HCT116 (cell line): Measurements from ENCODE around the gene CDH11. TPM values are rescaled to one million over a fixed set of nuclear protein-coding genes. Genes with fewer than 3 reads are reported as not detected.

ENCODE experiments used
- ATAC-seq: fragments of 200-7000 bp; cut with Tn5 transposase; 2 replicates; pipeline ENCODE4 v1.9.1; 2020; ENCODE audit warnings: mild to moderate bottlenecking, moderate library complexity
- BruUV-seq: library from RNA; stranded (reverse); fragments of 400-500 nt; replicated peaks from 2 replicates; lab custom pipeline; 2021; lab: Mats Ljungman, UMichigan
- CTCF ChIA-PET: fragments of 300-600 bp; sonication (Branson Sonifier 250); formaldehyde crosslinking; loops from one replicate; lab custom pipeline; 2021; ENCODE audit warnings: antibody characterized with exemption; lab: Charles Lee
- POLR2A ChIA-PET: fragments of 300-600, 350-600 bp; sonication (Branson Sonifier 250); formaldehyde crosslinking; loops from one replicate; lab custom pipeline; 2021; ENCODE audit warnings: antibody characterized with exemption; lab: Charles Lee
- RAD21 ChIA-PET, 2 experiments: fragments of 300-600 bp; sonication (Branson Sonifier 250); formaldehyde crosslinking; loops; one replicate each; lab custom pipeline; 2023; ENCODE audit warnings: low total read pairs in 2 of 2; ENCODE audit not compliant: uncharacterized antibody in 2 of 2, unreplicated experiment in 2 of 2, low non-redundant PET in 1 of 2; lab: Charles Lee
- DNase-seq: peaks from one replicate; pipeline ENCODE4 v3.0.0-alpha.2; 2010; ENCODE audit warnings: low read depth, low spot score
- H2AFZ ChIP-seq: fragments of 200-600 bp; shearing (Covaris generic), sonication (generic); 2 replicates; pipeline ENCODE4 v1.6.1; 2017; ENCODE audit warnings: low read depth, mixed run types, mixed read lengths, antibody characterized with exemption, low read length; ENCODE audit not compliant: poor library complexity, severe bottlenecking
- H3K27ac ChIP-seq: 2 replicates; pipeline ENCODE4 v1.5.1; 2012; ENCODE audit warnings: low read depth, low read length
- H3K27me3 ChIP-seq: fragments of 200-600 bp; sonication (generic); 2 replicates; pipeline ENCODE4 v1.6.1; 2016; ENCODE audit warnings: mixed run types, low read length, mixed read lengths; ENCODE audit not compliant: insufficient read depth
- H3K36me3 ChIP-seq, 2 experiments: fragments of 200-500 bp in 1 of 2; fragments of 200-600 bp in 1 of 2; sonication (Bioruptor generic) in 1 of 2; sonication (generic) in 1 of 2; 2 replicates each; pipeline versions ENCODE4 v1.5.1 to v1.6.1; 2014 to 2016; ENCODE audit warnings: low read length in 2 of 2, inconsistent platforms in 1 of 2, mixed read lengths in 1 of 2, mixed run types in 1 of 2; ENCODE audit not compliant: insufficient read depth in 2 of 2, control insufficient read depth in 1 of 2
- H3K4me1 ChIP-seq, 2 experiments: fragments of 200-600 bp in 1 of 2; sonication (generic) in 1 of 2; 2 replicates each; pipeline versions ENCODE4 v1.5.1 to v1.6.1; 2012 to 2017; ENCODE audit warnings: low read length in 2 of 2, inconsistent platforms in 1 of 2, mild to moderate bottlenecking in 1 of 2, mixed read lengths in 1 of 2, mixed run types in 1 of 2, moderate library complexity in 1 of 2; ENCODE audit not compliant: insufficient read depth in 2 of 2, control insufficient read depth in 1 of 2
- H3K4me2 ChIP-seq: fragments of 200-600 bp; sonication (generic); 2 replicates; pipeline ENCODE4 v1.6.1; 2017; ENCODE audit warnings: mixed run types, low read length, mixed read lengths
- H3K4me3 ChIP-seq, 2 experiments: fragments of 200-600 bp in 1 of 2; sonication (generic) in 1 of 2; replicated peaks in 1 of 2; 2 replicates each; pipeline ENCODE4 v1.5.1; 2011 to 2016; ENCODE audit warnings: low read length in 2 of 2, control low read depth in 1 of 2, low read depth in 1 of 2, mild to moderate bottlenecking in 1 of 2, mixed read lengths in 1 of 2, mixed run types in 1 of 2
- H3K79me2 ChIP-seq: fragments of 200-600 bp; sonication (generic); 2 replicates; pipeline ENCODE4 v1.6.1; 2017; ENCODE audit warnings: mild to moderate bottlenecking, mixed run types, low read length, moderate library complexity, mixed read lengths; ENCODE audit not compliant: insufficient read depth
- H3K9ac ChIP-seq: fragments of 200-600 bp; sonication (generic); 2 replicates; pipeline ENCODE4 v1.6.1; 2016; ENCODE audit warnings: low read length, mixed read lengths
- H3K9me2 ChIP-seq: fragments of 200-600 bp; sonication (generic), shearing (Covaris generic); 2 replicates; pipeline ENCODE4 v1.6.1; 2017; ENCODE audit warnings: mixed run types, mild to moderate bottlenecking, moderate library complexity; ENCODE audit not compliant: insufficient read depth
- H3K9me3 ChIP-seq, 2 experiments: fragments of 200-500 bp in 1 of 2; fragments of 200-600 bp in 1 of 2; sonication (Bioruptor generic) in 1 of 2; sonication (generic) in 1 of 2; 2 replicates each; pipeline ENCODE4 v1.6.1; 2014 to 2017; ENCODE audit warnings: low read length in 2 of 2, mixed read lengths in 2 of 2, inconsistent platforms in 1 of 2, low read depth in 1 of 2, mild to moderate bottlenecking in 1 of 2, mixed run types in 1 of 2, moderate library complexity in 1 of 2; ENCODE audit not compliant: control insufficient read depth in 1 of 2, insufficient read depth in 1 of 2
- H4K20me1 ChIP-seq: fragments of 200-600 bp; sonication (generic), shearing (Covaris generic); 2 replicates; pipeline ENCODE4 v1.6.1; 2017; ENCODE audit warnings: mixed run types, mild to moderate bottlenecking, moderate library complexity; ENCODE audit not compliant: insufficient read depth
- CEBPB ChIP-seq: IDR thresholded peaks from 2 replicates; pipeline ENCODE4 v1.6.1; 2012; ENCODE audit warnings: low read depth
- EGR1 ChIP-seq: IDR thresholded peaks from 2 replicates; pipeline ENCODE4 v1.6.1; 2012; ENCODE audit warnings: low read depth
- ELF1 ChIP-seq: IDR thresholded peaks from 2 replicates; pipeline ENCODE4 v1.6.1; 2012; ENCODE audit warnings: low read depth, borderline replicate concordance
- EZH2 ChIP-seq: fragments of 200-600 bp; sonication (generic); IDR thresholded peaks from 2 replicates; pipeline ENCODE4 v1.6.1; 2017; ENCODE audit warnings: antibody characterized with exemption, mixed run types
- FOSL1 ChIP-seq: IDR thresholded peaks from 2 replicates; pipeline ENCODE4 v1.6.1; 2012; ENCODE audit warnings: low read depth
- JUND ChIP-seq: IDR thresholded peaks from 2 replicates; pipeline ENCODE4 v1.6.1; 2012
- POLR2A ChIP-seq: IDR thresholded peaks from 2 replicates; pipeline ENCODE4 v1.7.0; 2011; ENCODE audit warnings: borderline replicate concordance; ENCODE audit not compliant: insufficient read depth, insufficient read length; ENCODE audit errors: extremely low read depth
- RAD21 ChIP-seq: IDR thresholded peaks from 2 replicates; pipeline ENCODE4 v1.6.1; 2012; ENCODE audit warnings: low read depth, mild to moderate bottlenecking
- SIN3A ChIP-seq: IDR thresholded peaks from 2 replicates; pipeline ENCODE4 v1.6.1; 2012; ENCODE audit warnings: low read depth
- SRF ChIP-seq: IDR thresholded peaks from 2 replicates; pipeline ENCODE4 v1.6.1; 2012; ENCODE audit warnings: low read depth
- TCF7L2 ChIP-seq: IDR thresholded peaks from 2 replicates; pipeline ENCODE4 v1.7.0; 2011; ENCODE audit warnings: borderline replicate concordance, inconsistent platforms; ENCODE audit not compliant: insufficient read depth, insufficient read length; ENCODE audit errors: extremely low read depth
- YY1 ChIP-seq: IDR thresholded peaks from 2 replicates; pipeline ENCODE4 v1.6.1; 2011; ENCODE audit warnings: low read length, low read depth, moderate library complexity, mild to moderate bottlenecking; ENCODE audit not compliant: insufficient replicate concordance; ENCODE audit errors: extremely low read depth
- ZFX ChIP-seq: fragments of 450-650 bp; IDR thresholded peaks from 2 replicates; pipeline ENCODE4 v1.6.1; 2017
- intact Hi-C: fragments of 100-400 bp; cut with micrococcal nuclease; formaldehyde crosslinking; loops from 2 replicates; pipeline ENCODE4 v1.10.0; 2022
- total RNA-seq: library from RNA; stranded (reverse); gene quantifications from one replicate; pipeline ENCODE4 v1.2.1, GENCODE V29; 2021; ENCODE audit not compliant: unreplicated experiment
- TF ChIP-seq, protein P1 (sequence below): IDR thresholded peaks from 2 replicates; pipeline ENCODE4 v1.6.1; 2011; ENCODE audit warnings: mild to moderate bottlenecking, low read length, moderate library complexity; ENCODE audit not compliant: insufficient replicate concordance; ENCODE audit errors: extremely low read depth
- TF ChIP-seq, protein P2 (sequence below): IDR thresholded peaks from 2 replicates; pipeline ENCODE4 v1.6.1; 2012
- TF ChIP-seq, protein P3 (sequence below): IDR thresholded peaks from 2 replicates; pipeline ENCODE4 v1.6.1; 2012
- TF ChIP-seq, protein P4 (sequence below), 3 experiments: fragments of 200-600 bp in 1 of 3; sonication (generic) in 1 of 3; IDR thresholded peaks in 2 of 3; conservative IDR thresholded peaks in 1 of 3; 2 replicates each; pipeline ENCODE4 v1.5.1; 2012 to 2017; ENCODE audit warnings: low read depth in 2 of 3, low read length in 2 of 3, antibody characterized with exemption in 1 of 3, borderline replicate concordance in 1 of 3, control low read depth in 1 of 3, mild to moderate bottlenecking in 1 of 3, mixed read lengths in 1 of 3, mixed run types in 1 of 3, moderate library complexity in 1 of 3; ENCODE audit not compliant: insufficient read depth in 1 of 3

Gene CDH11
- total RNA-seq, 1 experiment from 2014 or later = 0.52 TPM

DNA sequence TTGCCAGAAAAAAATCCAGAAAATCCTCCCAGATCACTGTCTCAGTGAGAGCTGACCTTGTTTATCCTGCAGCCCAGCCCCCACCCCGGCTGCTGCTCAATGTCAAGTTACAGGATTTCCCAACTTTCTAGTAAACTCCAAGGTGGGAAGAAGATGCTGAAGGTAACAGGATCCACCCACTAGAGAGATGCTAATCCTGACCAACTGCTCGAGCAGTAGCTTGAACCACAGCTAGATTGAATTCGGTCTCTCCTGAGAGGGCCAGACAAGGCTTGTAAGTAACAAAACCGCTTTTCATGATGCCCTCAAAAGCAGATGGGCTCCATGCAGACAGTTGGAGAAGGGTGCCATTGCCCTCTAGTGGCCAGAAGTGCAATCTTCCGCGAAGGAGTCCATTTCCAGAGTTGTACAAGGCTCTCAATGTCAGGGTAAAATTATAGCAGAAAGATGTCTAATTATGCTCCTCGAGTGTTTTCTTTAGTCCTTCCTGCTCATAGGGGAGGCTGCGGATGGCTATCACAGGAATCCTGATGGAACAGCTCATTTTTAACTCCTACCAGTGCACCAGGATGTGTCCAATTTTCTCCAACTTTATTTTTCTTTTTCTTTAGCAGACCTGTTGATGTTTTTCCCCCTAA, 3.9 kb downstream of the CDH11 start (continued):
- TF ChIP-seq, protein P1, sequence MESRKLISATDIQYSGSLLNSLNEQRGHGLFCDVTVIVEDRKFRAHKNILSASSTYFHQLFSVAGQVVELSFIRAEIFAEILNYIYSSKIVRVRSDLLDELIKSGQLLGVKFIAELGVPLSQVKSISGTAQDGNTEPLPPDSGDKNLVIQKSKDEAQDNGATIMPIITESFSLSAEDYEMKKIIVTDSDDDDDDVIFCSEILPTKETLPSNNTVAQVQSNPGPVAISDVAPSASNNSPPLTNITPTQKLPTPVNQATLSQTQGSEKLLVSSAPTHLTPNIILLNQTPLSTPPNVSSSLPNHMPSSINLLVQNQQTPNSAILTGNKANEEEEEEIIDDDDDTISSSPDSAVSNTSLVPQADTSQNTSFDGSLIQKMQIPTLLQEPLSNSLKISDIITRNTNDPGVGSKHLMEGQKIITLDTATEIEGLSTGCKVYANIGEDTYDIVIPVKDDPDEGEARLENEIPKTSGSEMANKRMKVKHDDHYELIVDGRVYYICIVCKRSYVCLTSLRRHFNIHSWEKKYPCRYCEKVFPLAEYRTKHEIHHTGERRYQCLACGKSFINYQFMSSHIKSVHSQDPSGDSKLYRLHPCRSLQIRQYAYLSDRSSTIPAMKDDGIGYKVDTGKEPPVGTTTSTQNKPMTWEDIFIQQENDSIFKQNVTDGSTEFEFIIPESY = no peak
- TF ChIP-seq ZFX = no peak
- no peak for TF ChIP-seq ELF1
- no peak for TF ChIP-seq POLR2A
- TF ChIP-seq RAD21 = peak; percentile 41
- TF ChIP-seq CEBPB = no peak
- TF ChIP-seq, protein P2, sequence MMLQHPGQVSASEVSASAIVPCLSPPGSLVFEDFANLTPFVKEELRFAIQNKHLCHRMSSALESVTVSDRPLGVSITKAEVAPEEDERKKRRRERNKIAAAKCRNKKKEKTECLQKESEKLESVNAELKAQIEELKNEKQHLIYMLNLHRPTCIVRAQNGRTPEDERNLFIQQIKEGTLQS = no peak
- TF ChIP-seq, protein P3, sequence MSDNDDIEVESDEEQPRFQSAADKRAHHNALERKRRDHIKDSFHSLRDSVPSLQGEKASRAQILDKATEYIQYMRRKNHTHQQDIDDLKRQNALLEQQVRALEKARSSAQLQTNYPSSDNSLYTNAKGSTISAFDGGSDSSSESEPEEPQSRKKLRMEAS = no peak

DNA sequence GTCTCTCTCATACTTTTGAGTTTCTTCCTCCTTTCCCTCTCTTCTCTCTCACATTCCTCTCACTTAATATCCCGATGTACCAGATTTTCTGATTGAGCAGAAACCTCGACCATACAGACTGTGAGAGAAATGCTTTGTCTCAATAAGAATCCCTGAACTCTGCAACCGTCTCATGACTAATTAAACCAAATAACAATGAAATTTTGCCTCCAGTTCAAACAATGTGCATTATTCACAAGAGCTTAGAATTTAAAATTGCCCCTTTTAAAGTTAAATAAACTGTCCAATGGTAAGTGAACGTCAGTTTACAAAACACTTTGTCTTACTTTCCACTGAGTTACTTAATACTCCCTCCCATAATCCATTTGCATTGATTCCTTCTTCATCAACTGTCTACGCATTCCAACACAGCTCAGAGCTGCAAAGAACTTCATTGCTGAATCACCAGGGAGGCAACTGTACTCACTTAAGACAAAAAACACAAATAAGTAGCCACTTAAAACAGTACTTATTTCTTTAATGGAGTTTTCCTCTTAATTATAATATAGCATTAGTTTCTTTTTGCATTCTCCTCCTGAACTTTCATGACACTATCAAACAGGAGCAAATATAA, 4.9 kb downstream of the CDH11 start:
- H3K36me3 ChIP-seq = no peaks in the 10 kb centered on the region
- no peak overlapping the region for H3K9ac ChIP-seq
- H3K79me2 ChIP-seq = no peaks in the 10 kb centered on the region
- RAD21 ChIA-PET = no interaction called here
- no TSS peak for BruUV-seq
- DNase-seq (no peak), ATAC-seq (no peak)
- no peak overlapping the region for H2AFZ ChIP-seq
- CTCF ChIA-PET = no interaction called here
- POLR2A ChIA-PET = no interaction called here
- H3K4me1 ChIP-seq = no peaks in the 10 kb centered on the region
- no peak overlapping the region for H3K4me2 ChIP-seq
- H3K4me3 ChIP-seq = no peak overlapping the region
- intact Hi-C loops = loop anchor here (5.0 kb wide), 1 partner anchor 1755 kb away; no protein-coding TSS in a partner anchor
- H3K9me2 ChIP-seq = no peaks in the 10 kb centered on the region
- H3K9me3 ChIP-seq = peaks cover 0 to 12% of the 10 kb centered on the region in 2 experiments; a peak in 2 of 4 replicates
- no peaks in the 10 kb centered on the region for H3K27me3 ChIP-seq
- no peak overlapping the region for H3K27ac ChIP-seq
- H4K20me1 ChIP-seq = no peaks in the 10 kb centered on the region
- TF ChIP-seq JUND (no peak), ZFX (no peak), TCF7L2 (no peak), ELF1 (no peak), SRF (no peak), SIN3A (no peak), FOSL1 (no peak), POLR2A (no peak), RAD21 (no peak), EZH2 (no peak), CEBPB (no peak), EGR1 (no peak), YY1 (no peak)
- TF ChIP-seq, protein P4, sequence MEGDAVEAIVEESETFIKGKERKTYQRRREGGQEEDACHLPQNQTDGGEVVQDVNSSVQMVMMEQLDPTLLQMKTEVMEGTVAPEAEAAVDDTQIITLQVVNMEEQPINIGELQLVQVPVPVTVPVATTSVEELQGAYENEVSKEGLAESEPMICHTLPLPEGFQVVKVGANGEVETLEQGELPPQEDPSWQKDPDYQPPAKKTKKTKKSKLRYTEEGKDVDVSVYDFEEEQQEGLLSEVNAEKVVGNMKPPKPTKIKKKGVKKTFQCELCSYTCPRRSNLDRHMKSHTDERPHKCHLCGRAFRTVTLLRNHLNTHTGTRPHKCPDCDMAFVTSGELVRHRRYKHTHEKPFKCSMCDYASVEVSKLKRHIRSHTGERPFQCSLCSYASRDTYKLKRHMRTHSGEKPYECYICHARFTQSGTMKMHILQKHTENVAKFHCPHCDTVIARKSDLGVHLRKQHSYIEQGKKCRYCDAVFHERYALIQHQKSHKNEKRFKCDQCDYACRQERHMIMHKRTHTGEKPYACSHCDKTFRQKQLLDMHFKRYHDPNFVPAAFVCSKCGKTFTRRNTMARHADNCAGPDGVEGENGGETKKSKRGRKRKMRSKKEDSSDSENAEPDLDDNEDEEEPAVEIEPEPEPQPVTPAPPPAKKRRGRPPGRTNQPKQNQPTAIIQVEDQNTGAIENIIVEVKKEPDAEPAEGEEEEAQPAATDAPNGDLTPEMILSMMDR (IDR thresholded peaks at IDR 0.05 in 2 of 3, conservative IDR thresholded peaks at IDR 0.05 in 1 of 3; ENCODE audit: borderline replicate concordance in 1 of 3, insufficient read depth in 1 of 3, low read depth in 2 of 3, low read length in 2 of 3) = no peak
- TF ChIP-seq, protein P2 = no peak
- TF ChIP-seq, protein P3 = no peak
